K562 (cell line): ENCODE measurements around the gene JUNB. TPM values are rescaled to one million over a fixed set of nuclear protein-coding genes. Genes with fewer than 3 reads are reported as not detected.

Source experiments
- ATAC-seq: fragments of 200-7000 bp; cut with Tn5 transposase; 3 replicates; pipeline ENCODE4 v1.9.1; 2020; ENCODE audit warnings: moderate library complexity
- BruUV-seq: library from RNA; stranded (reverse); fragments of 400-500 nt; replicated peaks from 2 replicates; lab custom pipeline; 2021; lab: Mats Ljungman, UMichigan
- CTCF ChIA-PET: fragments of 300-600 bp; formaldehyde crosslinking; extraction: SDS; loops from one replicate; lab custom pipeline; 2021; ENCODE audit warnings: low intra/inter-chr PET ratio; lab: Yijun Ruan, JAX
- POLR2A ChIA-PET: fragments of 300-600, 350-650 bp; sonication (Branson Sonifier 250); formaldehyde crosslinking; extraction: SDS; loops from one replicate; lab custom pipeline; 2021; ENCODE audit warnings: antibody characterized with exemption, inconsistent platforms; lab: Yijun Ruan, JAX
- DNase-seq, 4 experiments: peaks; one replicate each; pipeline versions ENCODE4 v3.0.0 to v3.0.0-alpha.2; 2011 to 2018; ENCODE audit warnings: low spot score in 3 of 4, mixed read lengths in 3 of 4; ENCODE audit errors: extremely low read depth in 1 of 4
- FAIRE-seq: peaks from 2 replicates; lab custom pipeline; 2011; peaks lifted over from hg19 to GRCh38; lab: Jason Lieb, UNC
- H2AFZ ChIP-seq: 2 replicates; pipeline ENCODE4 v1.6.0; 2011; ENCODE audit warnings: low read depth, low read length, control low read depth, inconsistent platforms
- H3K27ac ChIP-seq: fragments of 200-600 bp; 3 replicates; pipeline ENCODE4 v1.8.0; 2011; ENCODE audit warnings: low read depth, mild to moderate bottlenecking, control low read depth, inconsistent platforms, low read length, moderate library complexity, mixed read lengths; ENCODE audit errors: extremely low read depth
- H3K27me3 ChIP-seq, 2 experiments: fragments of 300-600 bp in 1 of 2; 2 replicates in 1 of 2; 3 replicates in 1 of 2; pipeline versions ENCODE4 v1.6.0 to v1.8.0; 2011; ENCODE audit warnings: inconsistent platforms in 2 of 2, low read length in 2 of 2, mild to moderate bottlenecking in 1 of 2, mixed read lengths in 1 of 2, moderate library complexity in 1 of 2; ENCODE audit not compliant: control insufficient read depth in 2 of 2, insufficient read depth in 2 of 2
- H3K36me3 ChIP-seq: fragments of 300-600 bp; 3 replicates; pipeline ENCODE4 v1.8.0; 2011; ENCODE audit warnings: mild to moderate bottlenecking, low read length, inconsistent platforms; ENCODE audit not compliant: control insufficient read depth, insufficient read depth
- H3K4me1 ChIP-seq, 2 experiments: fragments of 200-600 bp in 1 of 2; replicated peaks in 1 of 2; 2 replicates in 1 of 2; 3 replicates in 1 of 2; pipeline versions ENCODE4 v1.5.1 to v1.8.0; 2011; ENCODE audit warnings: inconsistent platforms in 2 of 2, low read length in 2 of 2, mild to moderate bottlenecking in 1 of 2, mixed read lengths in 1 of 2, moderate library complexity in 1 of 2; ENCODE audit not compliant: control insufficient read depth in 2 of 2, insufficient read depth in 2 of 2
- H3K4me2 ChIP-seq: 2 replicates; pipeline ENCODE4 v1.6.1; 2011; ENCODE audit warnings: low read length, control low read depth, inconsistent platforms, mixed read lengths; ENCODE audit not compliant: insufficient read depth
- H3K4me3 ChIP-seq: fragments of 200-600 bp; sonication (generic), shearing (Covaris generic); 2 replicates; pipeline ENCODE4 v1.5.1; 2016; ENCODE audit warnings: control low read depth, inconsistent platforms
- H3K79me2 ChIP-seq: fragments of 200-600 bp; 3 replicates; pipeline ENCODE4 v1.8.0; 2011; ENCODE audit warnings: low read length, inconsistent platforms; ENCODE audit not compliant: control insufficient read depth, insufficient read depth
- H3K9ac ChIP-seq, 2 experiments: 2 replicates each; pipeline versions ENCODE4 v1.6.0 to v1.6.1; 2011; ENCODE audit warnings: low read depth in 2 of 2, low read length in 2 of 2, control low read depth in 1 of 2, inconsistent platforms in 1 of 2, mild to moderate bottlenecking in 1 of 2, mixed read lengths in 1 of 2; ENCODE audit not compliant: insufficient read depth in 1 of 2
- H3K9me1 ChIP-seq: one replicate; pipeline ENCODE4 v1.6.0; 2011; ENCODE audit warnings: inconsistent platforms, mild to moderate bottlenecking, low read length, moderate library complexity; ENCODE audit not compliant: control insufficient read depth, insufficient read depth
- H3K9me3 ChIP-seq: replicated peaks from 2 replicates; pipeline ENCODE4 v1.5.1; 2011; ENCODE audit warnings: low read depth, low read length, inconsistent platforms; ENCODE audit not compliant: control insufficient read depth, insufficient read depth
- H4K20me1 ChIP-seq: replicated peaks from 2 replicates; pipeline ENCODE4 v1.6.1; 2011; ENCODE audit warnings: low read length, inconsistent platforms, mixed read lengths; ENCODE audit not compliant: control insufficient read depth, insufficient read depth
- ARID1B ChIP-seq: fragments of 450-650 bp; IDR thresholded peaks from 2 replicates; pipeline ENCODE4 v1.6.1; 2016; ENCODE audit warnings: antibody characterized with exemption, mild to moderate bottlenecking, inconsistent platforms
- CHD1 ChIP-seq: fragments of 200-600 bp; sonication (generic); IDR thresholded peaks from one replicate; pipeline ENCODE4 v1.6.1; 2012; ENCODE audit warnings: mild to moderate bottlenecking, moderate library complexity, low read length, inconsistent platforms
- FOXJ3 ChIP-seq: sonication (generic); formaldehyde crosslinking; IDR thresholded peaks from 2 replicates; pipeline ENCODE4 v1.4.0; 2020; ENCODE audit warnings: mild to moderate bottlenecking, missing genetic modification reagents
- NCOR1 ChIP-seq: fragments of 450-650 bp; IDR thresholded peaks from 2 replicates; pipeline ENCODE4 v1.6.1; 2016; ENCODE audit warnings: mild to moderate bottlenecking, moderate library complexity
- POU5F1 ChIP-seq: fragments of 150-350 bp; IDR thresholded peaks from 2 replicates; pipeline ENCODE4 v1.6.1; 2014; ENCODE audit warnings: borderline replicate concordance, low read length, low read depth, mild to moderate bottlenecking; ENCODE audit not compliant: partially characterized antibody
- RBM14 ChIP-seq: fragments of 200-400 bp; formaldehyde crosslinking; IDR thresholded peaks from 2 replicates; pipeline ENCODE4 v1.6.1; 2018; ENCODE audit warnings: low read depth, mild to moderate bottlenecking, low read length, moderate library complexity, borderline replicate concordance; ENCODE audit not compliant: insufficient read depth
- RBM22 ChIP-seq: fragments of 200-400 bp; formaldehyde crosslinking; IDR thresholded peaks from 2 replicates; pipeline ENCODE4 v1.6.1; 2018; ENCODE audit warnings: low read length, low read depth; ENCODE audit not compliant: poor library complexity, severe bottlenecking
- RNF2 ChIP-seq: sonication (generic); IDR thresholded peaks from 2 replicates; pipeline ENCODE4 v1.6.1; 2016
- ZNF165 ChIP-seq: fragments of 250-450 bp; sonication (Bioruptor Pico); IDR thresholded peaks from 2 replicates; pipeline ENCODE4 v1.4.0; 2020; ENCODE audit warnings: borderline replicate concordance
- ZNF24 ChIP-seq: fragments of 450-650 bp; IDR thresholded peaks from 2 replicates; pipeline ENCODE4 v1.6.1; 2016
- ZNF77 ChIP-seq: fragments of 250-450 bp; sonication (Bioruptor Pico); IDR thresholded peaks from 2 replicates; pipeline ENCODE4 v1.5.0; 2020
- WGBS: fragments of 100-300 bp; shearing (Covaris generic); methylation state at CpG from one replicate; pipeline ENCODE4 v1.1.6; 2016; ENCODE audit warnings: low coverage, mixed read lengths; ENCODE audit not compliant: insufficient coverage; ENCODE audit errors: missing lambda C conversion rate; 5-methylcytosine and 5-hydroxymethylcytosine counted together
- in situ Hi-C: fragments of 300-500 bp; cut with MboI; formaldehyde crosslinking; loops from 4 replicates; pipeline ENCODE4 v1.15.0; 2018; ENCODE audit warnings: inconsistent platforms, mixed read lengths
- intact Hi-C: fragments of 100-400 bp; cut with micrococcal nuclease; formaldehyde crosslinking; loops from 2 replicates; pipeline ENCODE4 v1.14.2; 2022
- polyA plus RNA-seq, 8 experiments: library from polyadenylated mRNA; depleted of rRNA in 4 of 8; stranded (reverse) in 5 of 8; unstranded in 3 of 8; fragments of >200 nt; fragmentation: Nextera tagmentation in 2 of 8; fragmentation: Illumina TruSeq in 1 of 8; extraction: Ambion mirVana in 2 of 8; extraction: Trizol in 1 of 8; gene quantifications; 2 replicates each; pipeline versions ENCODE4 v1.2.1 to v1.2.3, GENCODE V29; 2011 to 2014; ENCODE audit warnings: inconsistent platforms in 1 of 8, missing spikeins in 1 of 8
- total RNA-seq, 7 experiments: library from RNA; depleted of rRNA in 6 of 7; stranded (reverse); fragments of >200 nt in 6 of 7; fragmentation: Illumina TruSeq in 2 of 7; extraction: Trizol in 2 of 7; gene quantifications; 2 replicates each; pipeline versions ENCODE4 v1.2.1 to v1.2.3, GENCODE V29; 2011 to 2021; ENCODE audit warnings: low replicate concordance in 1 of 7
- TF ChIP-seq, protein P1 (sequence below): fragments of 250-450 bp; sonication (Bioruptor Pico); IDR thresholded peaks from 2 replicates; pipeline ENCODE4 v1.5.1; 2021; ENCODE audit warnings: mild to moderate bottlenecking
- TF ChIP-seq, protein P2 (sequence below): fragments of 450-650 bp; formaldehyde crosslinking; IDR thresholded peaks from 2 replicates; pipeline ENCODE4 v1.4.0; 2022; ENCODE audit warnings: missing genetic modification characterization
- TF ChIP-seq, protein P3 (sequence below), 2 experiments: fragments of 450-650 bp; IDR thresholded peaks; 2 replicates each; pipeline ENCODE4 v1.6.1; 2018; ENCODE audit warnings: mild to moderate bottlenecking in 2 of 2, low read depth in 1 of 2; ENCODE audit not compliant: partially characterized antibody in 2 of 2

JUNB gene
- total and polyA plus RNA-seq, 9 of the 15 experiments (the other 6 are each of a cell fraction or from before 2014, with no cell fraction given) = 0.23 to 88.1 (median 13.1) TPM

DNA sequence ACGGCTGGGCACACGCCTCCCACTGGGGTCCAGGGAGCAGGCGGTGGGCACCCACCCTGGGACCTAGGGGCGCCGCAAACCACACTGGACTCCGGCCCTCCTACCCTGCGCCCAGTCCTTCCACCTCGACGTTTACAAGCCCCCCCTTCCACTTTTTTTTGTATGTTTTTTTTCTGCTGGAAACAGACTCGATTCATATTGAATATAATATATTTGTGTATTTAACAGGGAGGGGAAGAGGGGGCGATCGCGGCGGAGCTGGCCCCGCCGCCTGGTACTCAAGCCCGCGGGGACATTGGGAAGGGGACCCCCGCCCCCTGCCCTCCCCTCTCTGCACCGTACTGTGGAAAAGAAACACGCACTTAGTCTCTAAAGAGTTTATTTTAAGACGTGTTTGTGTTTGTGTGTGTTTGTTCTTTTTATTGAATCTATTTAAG, 1.6 kb downstream of the JUNB start:
- DNase-seq (peak in 1 of 4 experiments; percentile 19), FAIRE-seq (no peak), ATAC-seq (no peak)
- no TSS peak for BruUV-seq
- no peaks in the 10 kb centered on the region for H3K27me3 ChIP-seq
- 0 out of 2 replicates have a peak overlapping the region, but pooled peaks have one; percentile 14 for H2AFZ ChIP-seq
- H3K9ac ChIP-seq = peak overlapping the region; percentile 89 to 97
- 0% methylated on average over 14 of the region's 22 CpGs for WGBS
- peaks cover 8% of the 10 kb centered on the region; the same call in 2 of the 3 replicates for H3K36me3 ChIP-seq
- CTCF ChIA-PET = interaction anchor here (0.7 kb wide), 1 partner anchor 103 kb away, joined by 3 read pairs; no protein-coding TSS in a partner anchor
- in situ Hi-C loops = no loop called here
- no peaks in the 10 kb centered on the region for H3K9me1 ChIP-seq
- peak overlapping the region; percentile 96 for H3K4me2 ChIP-seq
- H3K79me2 ChIP-seq = peaks cover 36% of the 10 kb centered on the region
- POLR2A ChIA-PET = interaction anchor here (0.6 to 3.6 kb wide), 29 partner anchors 10 to 1426 kb away, joined by 3 to 44 read pairs (median 5); partner anchors contain the start of genes BEST2, DHPS, MAN2B1 and RNASEH2A
- peaks cover 13% of the 10 kb centered on the region; the same call in 1 of the 2 replicates for H4K20me1 ChIP-seq
- no peaks in the 10 kb centered on the region for H3K9me3 ChIP-seq
- intact Hi-C loops = loop anchor here (10.0 kb wide), 1 partner anchor 228 kb away; no protein-coding TSS in a partner anchor
- peak overlapping the region; percentile 83 for H3K4me3 ChIP-seq
- peaks cover 39 to 75% of the 10 kb centered on the region in 2 experiments for H3K4me1 ChIP-seq
- peak overlapping the region; percentile 89 for H3K27ac ChIP-seq
- TF ChIP-seq, protein P1, sequence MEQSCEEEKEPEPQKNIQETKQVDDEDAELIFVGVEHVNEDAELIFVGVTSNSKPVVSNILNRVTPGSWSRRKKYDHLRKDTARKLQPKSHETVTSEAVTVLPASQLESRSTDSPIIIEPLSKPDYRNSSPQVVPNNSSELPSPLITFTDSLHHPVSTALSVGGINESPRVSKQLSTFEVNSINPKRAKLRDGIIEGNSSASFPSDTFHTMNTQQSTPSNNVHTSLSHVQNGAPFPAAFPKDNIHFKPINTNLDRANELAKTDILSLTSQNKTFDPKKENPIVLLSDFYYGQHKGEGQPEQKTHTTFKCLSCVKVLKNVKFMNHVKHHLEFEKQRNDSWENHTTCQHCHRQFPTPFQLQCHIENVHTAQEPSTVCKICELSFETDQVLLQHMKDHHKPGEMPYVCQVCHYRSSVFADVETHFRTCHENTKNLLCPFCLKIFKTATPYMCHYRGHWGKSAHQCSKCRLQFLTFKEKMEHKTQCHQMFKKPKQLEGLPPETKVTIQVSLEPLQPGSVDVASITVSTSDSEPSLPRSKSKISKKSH (CRISPR knock-in tag) = no peak
- TF ChIP-seq RBM14 = no peak; the same call in 1 of the 2 replicates
- no peak for TF ChIP-seq NCOR1
- no peak for TF ChIP-seq ZNF24
- no peak for TF ChIP-seq POU5F1
- TF ChIP-seq CHD1 = peak; percentile 48
- TF ChIP-seq, protein P2, sequence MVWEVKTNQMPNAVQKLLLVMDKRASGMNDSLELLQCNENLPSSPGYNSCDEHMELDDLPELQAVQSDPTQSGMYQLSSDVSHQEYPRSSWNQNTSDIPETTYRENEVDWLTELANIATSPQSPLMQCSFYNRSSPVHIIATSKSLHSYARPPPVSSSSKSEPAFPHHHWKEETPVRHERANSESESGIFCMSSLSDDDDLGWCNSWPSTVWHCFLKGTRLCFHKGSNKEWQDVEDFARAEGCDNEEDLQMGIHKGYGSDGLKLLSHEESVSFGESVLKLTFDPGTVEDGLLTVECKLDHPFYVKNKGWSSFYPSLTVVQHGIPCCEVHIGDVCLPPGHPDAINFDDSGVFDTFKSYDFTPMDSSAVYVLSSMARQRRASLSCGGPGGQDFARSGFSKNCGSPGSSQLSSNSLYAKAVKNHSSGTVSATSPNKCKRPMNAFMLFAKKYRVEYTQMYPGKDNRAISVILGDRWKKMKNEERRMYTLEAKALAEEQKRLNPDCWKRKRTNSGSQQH (CRISPR knock-in tag) = no peak
- no peak for TF ChIP-seq ZNF77 (CRISPR knock-in tag)
- no peak for TF ChIP-seq RBM22
- 0 out of 2 replicates have a peak, but pooled peaks have one; percentile 11 for TF ChIP-seq ARID1B
- no peak for TF ChIP-seq FOXJ3 (CRISPR knock-in tag)
- no peak for TF ChIP-seq ZNF165
- TF ChIP-seq, protein P3, sequence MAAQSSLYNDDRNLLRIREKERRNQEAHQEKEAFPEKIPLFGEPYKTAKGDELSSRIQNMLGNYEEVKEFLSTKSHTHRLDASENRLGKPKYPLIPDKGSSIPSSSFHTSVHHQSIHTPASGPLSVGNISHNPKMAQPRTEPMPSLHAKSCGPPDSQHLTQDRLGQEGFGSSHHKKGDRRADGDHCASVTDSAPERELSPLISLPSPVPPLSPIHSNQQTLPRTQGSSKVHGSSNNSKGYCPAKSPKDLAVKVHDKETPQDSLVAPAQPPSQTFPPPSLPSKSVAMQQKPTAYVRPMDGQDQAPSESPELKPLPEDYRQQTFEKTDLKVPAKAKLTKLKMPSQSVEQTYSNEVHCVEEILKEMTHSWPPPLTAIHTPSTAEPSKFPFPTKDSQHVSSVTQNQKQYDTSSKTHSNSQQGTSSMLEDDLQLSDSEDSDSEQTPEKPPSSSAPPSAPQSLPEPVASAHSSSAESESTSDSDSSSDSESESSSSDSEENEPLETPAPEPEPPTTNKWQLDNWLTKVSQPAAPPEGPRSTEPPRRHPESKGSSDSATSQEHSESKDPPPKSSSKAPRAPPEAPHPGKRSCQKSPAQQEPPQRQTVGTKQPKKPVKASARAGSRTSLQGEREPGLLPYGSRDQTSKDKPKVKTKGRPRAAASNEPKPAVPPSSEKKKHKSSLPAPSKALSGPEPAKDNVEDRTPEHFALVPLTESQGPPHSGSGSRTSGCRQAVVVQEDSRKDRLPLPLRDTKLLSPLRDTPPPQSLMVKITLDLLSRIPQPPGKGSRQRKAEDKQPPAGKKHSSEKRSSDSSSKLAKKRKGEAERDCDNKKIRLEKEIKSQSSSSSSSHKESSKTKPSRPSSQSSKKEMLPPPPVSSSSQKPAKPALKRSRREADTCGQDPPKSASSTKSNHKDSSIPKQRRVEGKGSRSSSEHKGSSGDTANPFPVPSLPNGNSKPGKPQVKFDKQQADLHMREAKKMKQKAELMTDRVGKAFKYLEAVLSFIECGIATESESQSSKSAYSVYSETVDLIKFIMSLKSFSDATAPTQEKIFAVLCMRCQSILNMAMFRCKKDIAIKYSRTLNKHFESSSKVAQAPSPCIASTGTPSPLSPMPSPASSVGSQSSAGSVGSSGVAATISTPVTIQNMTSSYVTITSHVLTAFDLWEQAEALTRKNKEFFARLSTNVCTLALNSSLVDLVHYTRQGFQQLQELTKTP (IDR thresholded peaks at IDR 0.05; ENCODE audit: low read depth in 1 of 2, partially characterized antibody in 2 of 2) = no peak
- TF ChIP-seq RNF2 = no peak
